GM19463 (cell line): Measurements from ENCODE around the gene PPM1E.
"Not testable (repeated sequence)": the region's sequence is repeated elsewhere in the genome, so short reads cannot be mapped to it uniquely, and the experiment has no call there.

Experiments used
- ATAC-seq: cut with Tn5 transposase; IDR thresholded peaks from one replicate; pipeline ENCODE4 v1.9.1; 2021; ENCODE audit warnings: mild to moderate bottlenecking, moderate library complexity; ENCODE audit not compliant: unreplicated experiment

PPM1E gene

GRCh38 chr17:58778482-58778881 lies 22.8 kb downstream of the PPM1E start:
- not testable (repeated sequence) for ATAC-seq

GRCh38 chr17:58779446-58779845 lies 23.8 kb downstream of the PPM1E start:
- no peak for ATAC-seq

- ATAC-seq: no peak
Observed at GRCh38 chr17:58783380-58783779, 27.7 kb downstream of the PPM1E start.

- no peak for ATAC-seq
Observed at GRCh38 chr17:58785097-58785496, 29.4 kb downstream of the PPM1E start.

GRCh38 chr17:58786586-58787295 lies 31.1 kb downstream of the PPM1E start:
- no peak for ATAC-seq

GRCh38 chr17:58788199-58788598 lies 32.5 kb downstream of the PPM1E start:
- no peak for ATAC-seq

GRCh38 chr17:58789160-58789559 lies 33.5 kb downstream of the PPM1E start:
- ATAC-seq: no peak

- ATAC-seq: no peak
Observed at GRCh38 chr17:58789831-58790230, 34.2 kb downstream of the PPM1E start.

GRCh38 chr17:58794508-58794907 lies 38.9 kb downstream of the PPM1E start:
- ATAC-seq: not testable (repeated sequence)

- ATAC-seq: no peak
Observed at GRCh38 chr17:58802188-58802587, 46.5 kb downstream of the PPM1E start.

GRCh38 chr17:58806046-58806445 lies 50.4 kb downstream of the PPM1E start:
- no peak for ATAC-seq

- ATAC-seq: no peak
Observed at GRCh38 chr17:58808609-58809563, 53.2 kb downstream of the PPM1E start.

GRCh38 chr17:58809564-58809936 lies 53.9 kb downstream of the PPM1E start:
- no peak for ATAC-seq

- no peak for ATAC-seq
Observed at GRCh38 chr17:58811290-58811689, 55.6 kb downstream of the PPM1E start.

- no peak for ATAC-seq
Observed at GRCh38 chr17:58813712-58814111, 58.1 kb downstream of the PPM1E start.

GRCh38 chr17:58818654-58819053 lies 63.0 kb downstream of the PPM1E start:
- ATAC-seq: no peak

GRCh38 chr17:58822148-58823050 lies 66.7 kb downstream of the PPM1E start:
- no peak for ATAC-seq

- ATAC-seq: no peak
Observed at GRCh38 chr17:58823051-58823525, 67.4 kb downstream of the PPM1E start.

GRCh38 chr17:58829172-58829637 lies 73.6 kb downstream of the PPM1E start:
- ATAC-seq: no peak

GRCh38 chr17:58831780-58832179 lies 76.1 kb downstream of the PPM1E start:
- ATAC-seq: no peak

GRCh38 chr17:58832514-58832913 lies 76.9 kb downstream of the PPM1E start:
- no peak for ATAC-seq
